GM23338 (cell line): ENCODE data around the gene ZNF562.

Experiments used
- CTCF ChIP-seq, 2 experiments: fragments of 200-600 bp in 1 of 2; sonication (generic) in 1 of 2; conservative IDR thresholded peaks; 2 replicates each; pipeline versions ENCODE4 v1.5.1 to v1.6.1; 2016 to 2017; ENCODE audit warnings: antibody characterized with exemption in 2 of 2, low read depth in 2 of 2, mild to moderate bottlenecking in 2 of 2, moderate library complexity in 1 of 2
- EZH2 ChIP-seq: fragments of 200-600 bp; sonication (generic); IDR thresholded peaks from one replicate; pipeline ENCODE4 v1.8.0; 2017; ENCODE audit warnings: antibody characterized with exemption, mild to moderate bottlenecking, low read depth; ENCODE audit not compliant: unreplicated experiment
- JUNB ChIP-seq: IDR thresholded peaks from one replicate; pipeline ENCODE4 v1.6.1; 2016; ENCODE audit warnings: antibody characterized with exemption; ENCODE audit not compliant: unreplicated experiment
- POLR2AphosphoS5 ChIP-seq: IDR thresholded peaks from 2 replicates; pipeline ENCODE4 v1.6.1; 2016; ENCODE audit warnings: antibody characterized with exemption, low read depth
- REST ChIP-seq: IDR thresholded peaks from one replicate; pipeline ENCODE4 v1.6.1; 2018; ENCODE audit warnings: antibody characterized with exemption; ENCODE audit not compliant: unreplicated experiment

DNA sequence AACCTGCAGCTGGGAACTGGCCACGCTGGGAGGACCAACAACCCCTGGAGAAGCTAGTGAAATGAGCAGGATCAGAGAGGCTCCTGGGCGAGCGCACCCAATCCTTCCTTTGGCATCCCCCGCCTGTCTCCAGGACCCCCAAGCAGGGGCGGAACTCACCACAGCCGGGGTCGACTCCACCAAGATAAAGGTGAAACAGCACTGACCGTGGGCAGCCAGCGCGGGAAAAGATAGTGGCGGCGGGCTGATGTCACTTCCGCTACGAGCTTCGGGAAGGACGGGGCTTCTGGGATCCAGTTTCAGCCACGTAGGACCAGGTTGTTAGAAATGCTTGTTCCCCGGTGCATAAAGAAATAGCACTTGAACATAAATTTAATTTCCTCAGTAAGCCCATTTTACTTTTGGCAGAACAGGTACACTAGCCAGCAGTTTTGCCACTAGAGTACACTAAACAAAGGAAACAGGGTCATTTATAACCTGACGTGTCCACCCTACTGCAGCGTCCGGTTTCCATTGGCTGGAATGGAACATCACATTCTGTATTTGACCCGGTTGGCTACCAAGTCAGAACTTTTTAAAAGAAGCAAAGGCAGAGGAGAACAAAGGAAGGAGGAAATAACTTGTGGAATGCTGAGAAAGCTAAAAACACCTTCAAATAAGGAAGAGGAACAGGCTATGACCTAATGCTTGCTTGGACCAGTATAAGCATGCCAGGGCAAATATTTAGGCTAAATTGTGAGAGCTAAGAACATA, 25.5 kb upstream of the ZNF562 start:
- no peak for TF ChIP-seq CTCF (conservative IDR thresholded peaks at IDR 0.05; ENCODE audit: low read depth in 2 of 2)
- TF ChIP-seq POLR2AphosphoS5, result no peak
- no peak for TF ChIP-seq JUNB
- no peak for TF ChIP-seq REST
- TF ChIP-seq EZH2, result no peak
